GM19351 (cell line): ENCODE data around the gene UCKL1.
A peak's percentile ranks its signal among the peaks of the same experiment; 100 is the strongest.

Source experiments
- ATAC-seq: cut with Tn5 transposase; IDR thresholded peaks from one replicate; pipeline ENCODE4 v1.9.1; 2021; ENCODE audit warnings: mild to moderate bottlenecking, moderate library complexity; ENCODE audit not compliant: unreplicated experiment

Gene UCKL1

GRCh38 chr20:63894358-63895201, 61.6 kb downstream of the UCKL1 start, which contains the start of gene DNAJC5:
DNAJC5 (plus strand) TSS chr20:63895126; CDS start chr20:63928346, 33,220 bp downstream.
- ATAC-seq: peak; percentile 83

- no peak for ATAC-seq
Measured at GRCh38 chr20:63893999-63894357, 62.2 kb downstream of the UCKL1 start.

GRCh38 chr20:63892402-63892801, 63.8 kb downstream of the UCKL1 start:
- ATAC-seq: no peak

- ATAC-seq: no peak
Measured at GRCh38 chr20:63891061-63892002, 64.9 kb downstream of the UCKL1 start.

- ATAC-seq: no peak
Measured at GRCh38 chr20:63890616-63891015, 65.6 kb downstream of the UCKL1 start.

GRCh38 chr20:63890201-63890576, 66.0 kb downstream of the UCKL1 start:
- no peak for ATAC-seq
